22Rv1 (cell line): ENCODE measurements around the gene STAC.

Experiments
- H3K27ac ChIP-seq: fragments of 450-650 bp; 2 replicates; pipeline ENCODE4 v1.5.1; 2017
- CTCF ChIP-seq: fragments of 450-650 bp; IDR thresholded peaks from 2 replicates; pipeline ENCODE4 v1.5.1; 2017; ENCODE audit warnings: mild to moderate bottlenecking
- ZFX ChIP-seq: fragments of 450-650 bp; IDR thresholded peaks from 2 replicates; pipeline ENCODE4 v1.6.1; 2017; ENCODE audit warnings: antibody characterized with exemption, borderline replicate concordance

The STAC gene

GRCh38 chr3:36367912-36368573, 12.3 kb upstream of the STAC start:
- no peak overlapping the region for H3K27ac ChIP-seq

GRCh38 chr3:36372534-36372935, 7.8 kb upstream of the STAC start:
- no peak for TF ChIP-seq ZFX
- no peak overlapping the region for H3K27ac ChIP-seq

More at GRCh38 chr3:36367912-36368573, 12.3 kb upstream of the STAC start:
- TF ChIP-seq CTCF (no peak), ZFX (no peak)

- H3K27ac ChIP-seq = no peak overlapping the region
Measured at GRCh38 chr3:36373084-36373483, 7.2 kb upstream of the STAC start.

GRCh38 chr3:36373666-36374065, 6.6 kb upstream of the STAC start:
- TF ChIP-seq CTCF (no peak), ZFX (no peak)
- H3K27ac ChIP-seq = no peak overlapping the region

More at GRCh38 chr3:36373084-36373483, 7.2 kb upstream of the STAC start:
- TF ChIP-seq CTCF = no peak
- TF ChIP-seq ZFX = no peak

- H3K27ac ChIP-seq = no peak overlapping the region
- TF ChIP-seq CTCF (no peak), ZFX (no peak)
Measured at GRCh38 chr3:36379872-36380220, 458 bp upstream of the STAC start.

- no peak overlapping the region for H3K27ac ChIP-seq
- TF ChIP-seq ZFX = no peak
- TF ChIP-seq CTCF = no peak
Measured at GRCh38 chr3:36381311-36381956, 1.1 kb downstream of the STAC start.

GRCh38 chr3:36393563-36393962, 13.3 kb downstream of the STAC start:
- no peak overlapping the region for H3K27ac ChIP-seq
- TF ChIP-seq CTCF (no peak), ZFX (no peak)
